ENCODE results near the gene SLC9A8. TPM values are rescaled to one million over a fixed set of nuclear protein-coding genes. Genes with fewer than 3 reads are reported as not detected.

The SLC9A8 gene
- total RNA-seq, 1 experiment from 2014 or later, result 7.5 TPM

DNA sequence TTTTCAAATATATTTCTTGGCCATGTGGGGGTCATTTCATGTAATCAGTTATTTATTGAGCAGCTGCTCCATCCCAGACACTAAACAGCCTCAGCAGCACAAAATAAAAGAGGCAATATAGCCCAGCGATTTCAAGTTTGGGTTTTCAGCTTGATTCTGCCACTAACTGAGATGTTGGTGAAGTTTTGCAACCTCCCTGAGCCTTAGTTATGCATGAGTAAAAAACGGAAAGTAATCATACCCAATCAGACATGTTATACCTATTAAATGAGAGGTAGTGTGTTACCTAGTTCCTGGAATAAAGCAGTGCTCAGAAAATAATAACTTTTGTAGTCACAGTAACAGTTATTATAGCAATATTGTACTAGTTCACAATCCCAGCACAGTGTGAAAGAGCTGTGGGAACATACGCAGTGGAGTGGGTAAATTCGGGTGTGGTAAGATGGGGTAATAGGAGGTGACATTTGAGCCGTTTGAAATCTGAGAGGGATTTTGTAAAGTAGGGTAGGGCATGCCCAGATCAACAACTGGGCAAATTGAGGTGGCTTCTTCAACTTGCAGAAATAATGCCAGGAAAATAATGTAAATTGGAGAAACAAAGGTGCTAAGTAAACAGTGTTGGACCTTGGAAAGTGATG lies 1.5 kb downstream of the SLC9A8 start:
- no peak overlapping the region for H3K18ac ChIP-seq (ENCODE audit: insufficient read length, low read depth, low read length)
- H3K27ac Mint-ChIP-seq, result no peak overlapping the region
- no peak overlapping the region for H3K9ac ChIP-seq (ENCODE audit: extremely low read depth, insufficient read length, low read length)
- H3K23ac ChIP-seq (ENCODE audit: insufficient read length, low read depth, low read length), result no peak overlapping the region
- H2BK5ac ChIP-seq (ENCODE audit: insufficient read length, low read length), result no peak overlapping the region
- no peak overlapping the region for H2BK15ac ChIP-seq (ENCODE audit: low read depth, low read length)
- H3K4me1 Mint-ChIP-seq, result peaks cover 17 to 27% of the 10 kb centered on the region in 2 experiments
- no peak overlapping the region for H4K5ac ChIP-seq (ENCODE audit: insufficient read length, low read depth, low read length)
- no peaks in the 10 kb centered on the region; a peak in 2 of 5 replicates for H3K9me3 Mint-ChIP-seq
- H3K36me3 Mint-ChIP-seq (ENCODE audit: insufficient read depth in 1 of 3, low read depth in 3 of 3), result peaks cover 5 to 31% (median 22%) of the 10 kb centered on the region in 3 experiments
- WGBS (ENCODE audit: extremely low coverage, insufficient read length, low lambda C conversion rate), result no CpG with 5 or more reads among the region's 5 CpGs
- no peaks in the 10 kb centered on the region for H3K79me2 ChIP-seq (ENCODE audit: insufficient read depth, low read length)
- no peak overlapping the region for H4K8ac ChIP-seq (replicated peaks; ENCODE audit: insufficient read length, low read depth, low read length)
- H3T11ph ChIP-seq (ENCODE audit: low read length), result no peak overlapping the region
- no peak overlapping the region for H2BK12ac ChIP-seq (ENCODE audit: insufficient read length, low read depth, low read length)
- no peak overlapping the region for H3K4ac ChIP-seq (ENCODE audit: low read depth, low read length)
- H2BK20ac ChIP-seq (ENCODE audit: low read depth, low read length, poor library complexity, severe bottlenecking), result no peak overlapping the region
- H3K79me1 ChIP-seq (ENCODE audit: insufficient read depth, low read depth, low read length, poor library complexity, severe bottlenecking), result no peaks in the 10 kb centered on the region
- no peaks in the 10 kb centered on the region for H3K9me3 ChIP-seq (ENCODE audit: control insufficient read depth, low read depth, low read length)
- no peak overlapping the region for H3K14ac ChIP-seq (ENCODE audit: insufficient read depth, low read length)
- H3K4me1 ChIP-seq (ENCODE audit: insufficient read depth, low read length), result no peaks in the 10 kb centered on the region; the same call in 1 of the 2 replicates
- H3K27me3 ChIP-seq (ENCODE audit: insufficient read depth, low read length), result no peaks in the 10 kb centered on the region
- no peak overlapping the region for H4K91ac ChIP-seq (ENCODE audit: insufficient read length, low read depth, low read length)
- H3K27ac ChIP-seq (ENCODE audit: insufficient read length, low read depth, low read length), result no peak overlapping the region
- no peak overlapping the region for H2BK120ac ChIP-seq (ENCODE audit: low read depth, low read length, poor library complexity, severe bottlenecking)
- no peaks in the 10 kb centered on the region for H4K20me1 ChIP-seq (ENCODE audit: control insufficient read depth, insufficient read depth, insufficient read length)
- no peak overlapping the region for H3K56ac ChIP-seq (ENCODE audit: insufficient read length, low read depth, low read length)
- no peak overlapping the region for H2AFZ ChIP-seq (ENCODE audit: low read length)
- no peak overlapping the region for H2AK5ac ChIP-seq (ENCODE audit: insufficient read length, low read length)
- H3K27me3 Mint-ChIP-seq (ENCODE audit: low read depth), result no peaks in the 10 kb centered on the region
- no peak for DNase-seq
- peak overlapping the region; percentile 89 to 93 for H3K4me3 Mint-ChIP-seq
- H3K23me2 ChIP-seq (ENCODE audit: insufficient read length, low read depth, low read length, poor library complexity, severe bottlenecking), result peaks cover 8% of the 10 kb centered on the region
- TF ChIP-seq, protein P1, sequence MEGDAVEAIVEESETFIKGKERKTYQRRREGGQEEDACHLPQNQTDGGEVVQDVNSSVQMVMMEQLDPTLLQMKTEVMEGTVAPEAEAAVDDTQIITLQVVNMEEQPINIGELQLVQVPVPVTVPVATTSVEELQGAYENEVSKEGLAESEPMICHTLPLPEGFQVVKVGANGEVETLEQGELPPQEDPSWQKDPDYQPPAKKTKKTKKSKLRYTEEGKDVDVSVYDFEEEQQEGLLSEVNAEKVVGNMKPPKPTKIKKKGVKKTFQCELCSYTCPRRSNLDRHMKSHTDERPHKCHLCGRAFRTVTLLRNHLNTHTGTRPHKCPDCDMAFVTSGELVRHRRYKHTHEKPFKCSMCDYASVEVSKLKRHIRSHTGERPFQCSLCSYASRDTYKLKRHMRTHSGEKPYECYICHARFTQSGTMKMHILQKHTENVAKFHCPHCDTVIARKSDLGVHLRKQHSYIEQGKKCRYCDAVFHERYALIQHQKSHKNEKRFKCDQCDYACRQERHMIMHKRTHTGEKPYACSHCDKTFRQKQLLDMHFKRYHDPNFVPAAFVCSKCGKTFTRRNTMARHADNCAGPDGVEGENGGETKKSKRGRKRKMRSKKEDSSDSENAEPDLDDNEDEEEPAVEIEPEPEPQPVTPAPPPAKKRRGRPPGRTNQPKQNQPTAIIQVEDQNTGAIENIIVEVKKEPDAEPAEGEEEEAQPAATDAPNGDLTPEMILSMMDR (conservative IDR thresholded peaks at IDR 0.05), result no peak
- no peak overlapping the region for H3K4me2 ChIP-seq (ENCODE audit: insufficient read depth, insufficient read length, low read length)

Measured in H9 (cell line).